MM.1S (cell line): ENCODE measurements around the gene RUNX1.

ENCODE experiments used
- CTCF ChIP-seq: fragments of 300-600 bp; sonication (generic); IDR thresholded peaks from 2 replicates; pipeline ENCODE4 v1.5.1; 2016; ENCODE audit warnings: antibody characterized with exemption, low read length, mixed read lengths
- EZH2 ChIP-seq: fragments of 300-600 bp; sonication (generic); optimal IDR thresholded peaks from 2 replicates; pipeline ENCODE3; 2017; ENCODE audit warnings: low read depth, mild to moderate bottlenecking, antibody characterized with exemption, low read length, mixed read lengths
- EZH2phosphoT487 ChIP-seq: fragments of 300-600 bp; sonication (generic); IDR thresholded peaks from 2 replicates; pipeline ENCODE4 v1.6.1; 2018; ENCODE audit warnings: antibody characterized with exemption, low read length

- TF ChIP-seq CTCF, result no peak
- TF ChIP-seq EZH2, result no peak
- no peak for TF ChIP-seq EZH2phosphoT487
Measured at GRCh38 chr21:35024513-35024912, 24.6 kb downstream of the RUNX1 start.
